Measurements from ENCODE around the gene TMEM181.

Gene TMEM181

GRCh38 chr6:158559895-158560835 lies at the start of gene TMEM181:
TSS of gene TMEM181 (plus strand) at chr6:158560091. CDS start at chr6:158560225, 134 bp downstream.
- Histone ChIP-seq H3K9ac (ENCODE audit: low read length in 2 of 2) (peak within 1 kb of the TSS; percentile 84 to 89), H3K27ac (ENCODE audit: low read length) (peak within 1 kb of the TSS; percentile 82), H3K27me3 (ENCODE audit: control insufficient read depth in 1 of 2, insufficient read depth in 2 of 2, low read length in 2 of 2) (no peaks in the 10 kb centered on the region), H3K9me3 (ENCODE audit: control insufficient read depth in 2 of 2, low read length in 2 of 2) (no peaks in the 10 kb centered on the region), H3K4me1 (ENCODE audit: control insufficient read depth, insufficient read depth, low read length) (peaks cover 19% of the 10 kb centered on the region), H3K36me3 (ENCODE audit: control insufficient read depth in 2 of 2, insufficient read depth in 2 of 2, low read length in 2 of 2) (no peaks in the 10 kb centered on the region), H3K4me3 (ENCODE audit: low read length in 2 of 2) (peak within 1 kb of the TSS; percentile 87 to 88)

GRCh38 chr6:158512809-158513208 lies 47.1 kb upstream of the TMEM181 start:
- peaks cover 10 to 16% of the 10 kb centered on the region in 2 donors for H3K27me3 ChIP-seq (ENCODE audit: control insufficient read depth in 1 of 2, insufficient read depth in 2 of 2, low read length in 2 of 2)

GRCh38 chr6:158514176-158514575 lies 45.7 kb upstream of the TMEM181 start:
- H3K36me3 ChIP-seq (ENCODE audit: control insufficient read depth in 2 of 2, insufficient read depth in 2 of 2, low read length in 2 of 2) = peaks cover 0 to 3% of the 10 kb centered on the region in 2 donors
- H3K4me3 ChIP-seq (ENCODE audit: low read length in 2 of 2) = no peak overlapping the region
- peaks cover 15 to 19% of the 10 kb centered on the region in 2 donors for H3K27me3 ChIP-seq (ENCODE audit: control insufficient read depth in 1 of 2, insufficient read depth in 2 of 2, low read length in 2 of 2)
- H3K9ac ChIP-seq (ENCODE audit: low read length in 2 of 2) = no peak overlapping the region
- no peaks in the 10 kb centered on the region for H3K9me3 ChIP-seq (ENCODE audit: control insufficient read depth in 2 of 2, low read length in 2 of 2)
- peaks cover 3% of the 10 kb centered on the region for H3K4me1 ChIP-seq (ENCODE audit: control insufficient read depth, insufficient read depth, low read length)
- no peak overlapping the region for H3K27ac ChIP-seq (ENCODE audit: low read length)

More at GRCh38 chr6:158512809-158513208, 47.1 kb upstream of the TMEM181 start:
- Histone ChIP-seq H3K27ac (ENCODE audit: low read length) (no peak overlapping the region), H3K4me1 (ENCODE audit: control insufficient read depth, insufficient read depth, low read length) (no peaks in the 10 kb centered on the region), H3K9ac (ENCODE audit: low read length in 2 of 2) (no peak overlapping the region), H3K4me3 (ENCODE audit: low read length in 2 of 2) (no peak overlapping the region), H3K36me3 (ENCODE audit: control insufficient read depth in 2 of 2, insufficient read depth in 2 of 2, low read length in 2 of 2) (peaks cover 0 to 3% of the 10 kb centered on the region in 2 donors), H3K9me3 (ENCODE audit: control insufficient read depth in 2 of 2, low read length in 2 of 2) (no peaks in the 10 kb centered on the region)

- no peak overlapping the region for H3K27ac ChIP-seq (ENCODE audit: low read length)
- no peaks in the 10 kb centered on the region for H3K9me3 ChIP-seq (ENCODE audit: control insufficient read depth in 2 of 2, low read length in 2 of 2)
- peaks cover 3% of the 10 kb centered on the region for H3K4me1 ChIP-seq (ENCODE audit: control insufficient read depth, insufficient read depth, low read length)
- H3K27me3 ChIP-seq (ENCODE audit: control insufficient read depth in 1 of 2, insufficient read depth in 2 of 2, low read length in 2 of 2) = peaks cover 18 to 19% of the 10 kb centered on the region in 2 donors
- H3K36me3 ChIP-seq (ENCODE audit: control insufficient read depth in 2 of 2, insufficient read depth in 2 of 2, low read length in 2 of 2) = peaks cover 0 to 3% of the 10 kb centered on the region in 2 donors
- no peak overlapping the region for H3K9ac ChIP-seq (ENCODE audit: low read length in 2 of 2)
- no peak overlapping the region for H3K4me3 ChIP-seq (ENCODE audit: low read length in 2 of 2)
Observed at GRCh38 chr6:158514991-158515390, 44.9 kb upstream of the TMEM181 start.

DNA sequence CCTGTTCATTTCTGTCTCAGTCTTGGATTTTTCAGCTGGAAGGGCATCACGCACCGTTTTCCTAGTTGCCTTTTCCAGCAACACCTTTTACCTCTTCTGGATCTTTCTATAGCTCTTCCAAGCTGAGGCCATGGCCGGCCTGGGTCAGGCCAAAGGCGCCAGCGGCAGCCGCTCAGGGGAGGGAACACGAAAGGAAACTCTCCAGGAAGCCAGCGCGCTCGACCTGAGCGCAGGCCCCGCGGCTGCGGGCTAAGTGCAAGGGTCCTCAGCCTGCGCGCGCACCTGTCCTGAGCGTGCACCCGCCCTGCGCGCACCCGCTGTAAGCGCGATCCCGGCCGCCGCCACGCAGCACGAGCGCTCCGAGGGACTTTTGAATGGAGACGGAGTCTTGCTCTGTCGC lies 43.8 kb upstream of the TMEM181 start:
- Histone ChIP-seq H3K4me3 (ENCODE audit: low read length in 2 of 2) (no peak overlapping the region), H3K9me3 (ENCODE audit: control insufficient read depth in 2 of 2, low read length in 2 of 2) (no peaks in the 10 kb centered on the region), H3K27me3 (ENCODE audit: control insufficient read depth in 1 of 2, insufficient read depth in 2 of 2, low read length in 2 of 2) (peaks cover 18 to 19% of the 10 kb centered on the region in 2 donors), H3K27ac (ENCODE audit: low read length) (no peak overlapping the region), H3K4me1 (ENCODE audit: control insufficient read depth, insufficient read depth, low read length) (peaks cover 3% of the 10 kb centered on the region), H3K36me3 (ENCODE audit: control insufficient read depth in 2 of 2, insufficient read depth in 2 of 2, low read length in 2 of 2) (no peaks in the 10 kb centered on the region), H3K9ac (ENCODE audit: low read length in 2 of 2) (no peak overlapping the region)

- H3K27ac ChIP-seq (ENCODE audit: low read length) = no peak overlapping the region
- no peaks in the 10 kb centered on the region for H3K9me3 ChIP-seq (ENCODE audit: control insufficient read depth in 2 of 2, low read length in 2 of 2)
- peaks cover 3% of the 10 kb centered on the region for H3K4me1 ChIP-seq (ENCODE audit: control insufficient read depth, insufficient read depth, low read length)
- no peaks in the 10 kb centered on the region for H3K36me3 ChIP-seq (ENCODE audit: control insufficient read depth in 2 of 2, insufficient read depth in 2 of 2, low read length in 2 of 2)
- no peak overlapping the region for H3K9ac ChIP-seq (ENCODE audit: low read length in 2 of 2)
- no peak overlapping the region for H3K4me3 ChIP-seq (ENCODE audit: low read length in 2 of 2)
- peaks cover 18 to 19% of the 10 kb centered on the region in 2 donors for H3K27me3 ChIP-seq (ENCODE audit: control insufficient read depth in 1 of 2, insufficient read depth in 2 of 2, low read length in 2 of 2)
Observed at GRCh38 chr6:158517038-158517437, 42.9 kb upstream of the TMEM181 start.

DNA sequence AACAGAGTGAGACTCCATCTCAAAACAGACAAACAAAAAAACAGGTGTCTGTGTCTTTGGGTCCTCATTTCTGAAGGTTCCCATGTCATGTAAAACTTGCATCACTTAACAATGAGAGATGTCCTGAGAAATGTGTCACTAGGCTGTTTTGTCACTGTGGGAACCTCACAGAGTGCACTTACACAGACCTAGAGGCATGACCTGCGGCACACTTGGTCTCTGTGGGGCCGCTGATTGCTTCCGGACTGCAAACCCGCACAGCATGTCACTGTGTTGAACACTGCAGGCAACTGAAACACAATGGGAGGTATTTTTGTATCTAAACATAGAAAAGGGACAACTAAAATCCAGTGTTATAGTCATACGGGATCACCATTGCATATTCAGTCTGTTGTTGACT lies 42.3 kb upstream of the TMEM181 start:
- peaks cover 18 to 19% of the 10 kb centered on the region in 2 donors for H3K27me3 ChIP-seq (ENCODE audit: control insufficient read depth in 1 of 2, insufficient read depth in 2 of 2, low read length in 2 of 2)
- no peak overlapping the region for H3K4me3 ChIP-seq (ENCODE audit: low read length in 2 of 2)
- H3K36me3 ChIP-seq (ENCODE audit: control insufficient read depth in 2 of 2, insufficient read depth in 2 of 2, low read length in 2 of 2) = no peaks in the 10 kb centered on the region
- H3K9me3 ChIP-seq (ENCODE audit: control insufficient read depth in 2 of 2, low read length in 2 of 2) = no peaks in the 10 kb centered on the region
- no peak overlapping the region for H3K27ac ChIP-seq (ENCODE audit: low read length)
- no peak overlapping the region for H3K9ac ChIP-seq (ENCODE audit: low read length in 2 of 2)
- H3K4me1 ChIP-seq (ENCODE audit: control insufficient read depth, insufficient read depth, low read length) = peaks cover 3% of the 10 kb centered on the region

DNA sequence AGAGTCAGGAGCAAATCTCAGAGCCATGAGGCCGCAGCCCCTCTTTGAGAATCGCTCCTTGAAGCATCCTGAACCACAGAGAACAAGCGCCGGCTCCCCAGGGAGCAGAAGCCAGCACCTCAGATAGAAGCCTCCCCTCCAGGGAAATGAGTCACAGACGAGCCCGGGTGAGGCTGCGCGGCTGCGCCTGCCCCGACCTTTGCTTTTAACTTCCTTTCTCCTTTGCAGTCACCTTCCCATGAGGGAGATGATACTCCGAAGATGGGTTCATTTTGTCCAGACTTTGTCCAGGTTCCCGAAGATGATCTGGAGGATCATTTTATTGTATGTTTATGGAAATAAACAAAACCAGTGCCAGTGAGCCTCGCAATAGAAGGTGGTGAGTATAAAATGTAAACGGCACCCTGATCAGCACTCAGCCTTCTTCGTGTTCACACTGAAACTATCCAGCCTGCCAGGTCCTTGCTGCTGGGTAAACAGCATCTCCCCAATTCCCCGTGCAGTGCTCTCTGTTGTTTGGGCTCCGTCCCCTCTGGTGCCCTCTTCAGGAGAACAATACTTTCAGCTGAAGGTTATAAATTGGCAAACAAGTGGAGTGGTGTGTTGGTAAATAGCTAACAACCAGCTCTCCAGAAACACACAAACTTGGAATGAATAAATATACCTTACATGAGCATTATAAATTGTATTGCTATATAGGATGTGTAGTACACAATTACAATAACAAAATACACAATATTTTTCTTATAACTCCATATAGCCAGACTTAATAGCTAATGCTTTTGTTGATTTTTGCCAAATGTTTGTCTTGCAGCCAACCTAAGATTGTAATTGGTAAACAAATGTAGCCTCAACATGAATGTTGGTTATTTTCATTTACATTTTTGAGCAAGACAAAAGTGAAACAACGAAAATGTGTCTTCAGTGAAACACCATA lies 41.4 kb upstream of the TMEM181 start:
- peaks cover 18 to 19% of the 10 kb centered on the region in 2 donors for H3K27me3 ChIP-seq (ENCODE audit: control insufficient read depth in 1 of 2, insufficient read depth in 2 of 2, low read length in 2 of 2)
- H3K4me1 ChIP-seq (ENCODE audit: control insufficient read depth, insufficient read depth, low read length) = peaks cover 3% of the 10 kb centered on the region
- no peaks in the 10 kb centered on the region for H3K9me3 ChIP-seq (ENCODE audit: control insufficient read depth in 2 of 2, low read length in 2 of 2)
- H3K9ac ChIP-seq (ENCODE audit: low read length in 2 of 2) = peak overlapping the region in 1 of 2 donors; percentile 6
- no peak overlapping the region for H3K27ac ChIP-seq (ENCODE audit: low read length)
- H3K36me3 ChIP-seq (ENCODE audit: control insufficient read depth in 2 of 2, insufficient read depth in 2 of 2, low read length in 2 of 2) = no peaks in the 10 kb centered on the region
- H3K4me3 ChIP-seq (ENCODE audit: low read length in 2 of 2) = peak overlapping the region; percentile 53 to 55

- Histone ChIP-seq H3K36me3 (ENCODE audit: control insufficient read depth in 2 of 2, insufficient read depth in 2 of 2, low read length in 2 of 2) (no peaks in the 10 kb centered on the region), H3K9me3 (ENCODE audit: control insufficient read depth in 2 of 2, low read length in 2 of 2) (no peaks in the 10 kb centered on the region), H3K9ac (ENCODE audit: low read length in 2 of 2) (no peak overlapping the region), H3K27ac (ENCODE audit: low read length) (no peak overlapping the region), H3K4me1 (ENCODE audit: control insufficient read depth, insufficient read depth, low read length) (peaks cover 3% of the 10 kb centered on the region), H3K27me3 (ENCODE audit: control insufficient read depth in 1 of 2, insufficient read depth in 2 of 2, low read length in 2 of 2) (peaks cover 19 to 25% of the 10 kb centered on the region in 2 donors), H3K4me3 (ENCODE audit: low read length in 2 of 2) (no peak overlapping the region)
Observed at GRCh38 chr6:158519300-158519699, 40.6 kb upstream of the TMEM181 start.

DNA sequence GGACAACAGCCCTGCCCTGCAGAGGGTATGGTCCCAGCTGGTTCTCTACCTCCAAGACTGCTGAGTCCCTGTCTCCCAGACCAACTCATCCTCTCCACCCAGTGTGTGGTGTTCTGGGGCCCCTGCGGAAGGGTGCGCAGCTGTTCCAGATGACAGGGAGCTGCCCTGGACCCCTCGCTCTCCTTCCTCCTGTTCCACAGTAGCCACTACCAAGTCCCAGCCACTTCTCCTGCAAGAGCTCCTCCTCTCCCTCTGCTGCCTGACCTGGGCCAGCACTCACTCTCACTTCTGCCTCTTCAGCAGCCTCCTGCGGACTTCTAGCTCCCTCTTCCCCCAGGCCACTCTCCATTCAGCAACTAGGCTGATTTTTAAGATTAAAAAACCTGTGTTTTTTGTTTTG lies 40.1 kb upstream of the TMEM181 start:
- Histone ChIP-seq H3K27ac (ENCODE audit: low read length) (no peak overlapping the region), H3K4me1 (ENCODE audit: control insufficient read depth, insufficient read depth, low read length) (peaks cover 3% of the 10 kb centered on the region), H3K4me3 (ENCODE audit: low read length in 2 of 2) (no peak overlapping the region), H3K9me3 (ENCODE audit: control insufficient read depth in 2 of 2, low read length in 2 of 2) (no peaks in the 10 kb centered on the region), H3K9ac (ENCODE audit: low read length in 2 of 2) (no peak overlapping the region), H3K27me3 (ENCODE audit: control insufficient read depth in 1 of 2, insufficient read depth in 2 of 2, low read length in 2 of 2) (peaks cover 22 to 29% of the 10 kb centered on the region in 2 donors), H3K36me3 (ENCODE audit: control insufficient read depth in 2 of 2, insufficient read depth in 2 of 2, low read length in 2 of 2) (no peaks in the 10 kb centered on the region)

All from stomach smooth muscle (tissue), 2 donors.